WERI-Rb-1 (cell line): ENCODE measurements around the gene CLPTM1L.

ENCODE experiments used
- DNase-seq: peaks from one replicate; pipeline ENCODE4 v3.0.0-alpha.2; 2020
- H3K27ac ChIP-seq: fragments of 250-450 bp; sonication (Bioruptor Pico); 2 replicates; pipeline ENCODE4 v1.5.1; 2020; ENCODE audit warnings: mild to moderate bottlenecking, moderate library complexity
- H3K27me3 ChIP-seq: fragments of 250-450 bp; sonication (Bioruptor Pico); 2 replicates; pipeline ENCODE4 v1.5.1; 2021; ENCODE audit warnings: mild to moderate bottlenecking, low read depth, moderate library complexity; ENCODE audit not compliant: insufficient read depth, severe bottlenecking
- H3K36me3 ChIP-seq: fragments of 250-450 bp; sonication (Bioruptor Pico); 2 replicates; pipeline ENCODE4 v1.5.1; 2020; ENCODE audit warnings: mild to moderate bottlenecking, moderate library complexity
- H3K4me3 ChIP-seq: 2 replicates; pipeline ENCODE4 v1.5.1; 2011; ENCODE audit warnings: low read depth, mild to moderate bottlenecking, control low read depth, low read length
- H3K9me3 ChIP-seq: fragments of 250-450 bp; sonication (Bioruptor Pico); 2 replicates; pipeline ENCODE4 v1.5.1; 2021; ENCODE audit warnings: mild to moderate bottlenecking, moderate library complexity; ENCODE audit not compliant: severe bottlenecking
- CTCF ChIP-seq: IDR thresholded peaks from 2 replicates; pipeline ENCODE4 v1.5.1; 2011; ENCODE audit warnings: low read depth, mild to moderate bottlenecking, control low read depth, inconsistent platforms, low read length

Gene CLPTM1L

GRCh38 chr5:1387059-1387755 lies 42.3 kb upstream of the CLPTM1L start:
- Histone ChIP-seq H3K9me3 (no peaks in the 10 kb centered on the region), H3K27me3 (peaks cover 5% of the 10 kb centered on the region), H3K36me3 (no peaks in the 10 kb centered on the region), H3K4me3 (no peak overlapping the region), H3K27ac (no peak overlapping the region)
- DNase-seq = no peak
- TF ChIP-seq CTCF = no peak

- Histone ChIP-seq H3K9me3 (no peaks in the 10 kb centered on the region), H3K27ac (peak overlapping the region; percentile 61), H3K36me3 (no peaks in the 10 kb centered on the region), H3K4me3 (peak overlapping the region; percentile 57), H3K27me3 (peaks cover 5% of the 10 kb centered on the region)
- DNase-seq = peak; percentile 57
- TF ChIP-seq CTCF = no peak
These were observed 41.4 kb upstream of the CLPTM1L start for GRCh38 chr5:1386274-1386717.

GRCh38 chr5:1385395-1386273 lies 40.7 kb upstream of the CLPTM1L start:
- Histone ChIP-seq H3K27me3 (peaks cover 5% of the 10 kb centered on the region), H3K36me3 (no peaks in the 10 kb centered on the region), H3K27ac (peak overlapping the region; percentile 61), H3K4me3 (peak overlapping the region; percentile 57), H3K9me3 (no peaks in the 10 kb centered on the region)
- peak; percentile 93 for DNase-seq
- no peak for TF ChIP-seq CTCF

- H3K9me3 ChIP-seq = peaks cover 5% of the 10 kb centered on the region
- H3K27me3 ChIP-seq = peaks cover 5% of the 10 kb centered on the region
- TF ChIP-seq CTCF = no peak
- H3K4me3 ChIP-seq = no peak overlapping the region
- no peak overlapping the region for H3K27ac ChIP-seq
- no peaks in the 10 kb centered on the region for H3K36me3 ChIP-seq
- DNase-seq = no peak
These were observed 39.6 kb upstream of the CLPTM1L start for GRCh38 chr5:1384521-1384920.

- Histone ChIP-seq H3K4me3 (no peak overlapping the region), H3K36me3 (no peaks in the 10 kb centered on the region), H3K27me3 (peaks cover 5% of the 10 kb centered on the region), H3K9me3 (peaks cover 11% of the 10 kb centered on the region), H3K27ac (no peak overlapping the region)
- no peak for DNase-seq
- TF ChIP-seq CTCF = no peak
These were observed 39.0 kb upstream of the CLPTM1L start for GRCh38 chr5:1383886-1384401.
